ENCODE data around the gene PSMA4. TPM values are rescaled to one million over a fixed set of nuclear protein-coding genes. Genes with fewer than 3 reads are reported as not detected.

Gene PSMA4
- total and polyA plus RNA-seq, 4 donors = 95.3 to 154 (median 120) TPM

GRCh38 chr15:78571382-78571781 lies 31.1 kb downstream of the PSMA4 start:
- no peak overlapping the region for H3K9ac ChIP-seq (ENCODE audit: low read depth in 1 of 2, low read length in 2 of 2)
- WGBS = 89% methylated on average over 4 of the region's 4 CpGs
- no peaks in the 10 kb centered on the region for H3K36me3 ChIP-seq (ENCODE audit: control insufficient read depth in 4 of 4, insufficient read depth in 3 of 4, low read depth in 1 of 4, low read length in 3 of 4)
- peaks cover 0 to 2% (median 0%) of the 10 kb centered on the region in 4 donors for H3K27me3 ChIP-seq (ENCODE audit: control insufficient read depth in 4 of 4, insufficient read depth in 4 of 4, low read length in 3 of 4)
- H3K27ac ChIP-seq (ENCODE audit: low read depth in 1 of 2, low read length in 2 of 2) = no peak overlapping the region
- TF ChIP-seq, protein P1, sequence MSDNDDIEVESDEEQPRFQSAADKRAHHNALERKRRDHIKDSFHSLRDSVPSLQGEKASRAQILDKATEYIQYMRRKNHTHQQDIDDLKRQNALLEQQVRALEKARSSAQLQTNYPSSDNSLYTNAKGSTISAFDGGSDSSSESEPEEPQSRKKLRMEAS (IDR thresholded peaks at IDR 0.05) = no peak
- TF ChIP-seq, protein P2, sequence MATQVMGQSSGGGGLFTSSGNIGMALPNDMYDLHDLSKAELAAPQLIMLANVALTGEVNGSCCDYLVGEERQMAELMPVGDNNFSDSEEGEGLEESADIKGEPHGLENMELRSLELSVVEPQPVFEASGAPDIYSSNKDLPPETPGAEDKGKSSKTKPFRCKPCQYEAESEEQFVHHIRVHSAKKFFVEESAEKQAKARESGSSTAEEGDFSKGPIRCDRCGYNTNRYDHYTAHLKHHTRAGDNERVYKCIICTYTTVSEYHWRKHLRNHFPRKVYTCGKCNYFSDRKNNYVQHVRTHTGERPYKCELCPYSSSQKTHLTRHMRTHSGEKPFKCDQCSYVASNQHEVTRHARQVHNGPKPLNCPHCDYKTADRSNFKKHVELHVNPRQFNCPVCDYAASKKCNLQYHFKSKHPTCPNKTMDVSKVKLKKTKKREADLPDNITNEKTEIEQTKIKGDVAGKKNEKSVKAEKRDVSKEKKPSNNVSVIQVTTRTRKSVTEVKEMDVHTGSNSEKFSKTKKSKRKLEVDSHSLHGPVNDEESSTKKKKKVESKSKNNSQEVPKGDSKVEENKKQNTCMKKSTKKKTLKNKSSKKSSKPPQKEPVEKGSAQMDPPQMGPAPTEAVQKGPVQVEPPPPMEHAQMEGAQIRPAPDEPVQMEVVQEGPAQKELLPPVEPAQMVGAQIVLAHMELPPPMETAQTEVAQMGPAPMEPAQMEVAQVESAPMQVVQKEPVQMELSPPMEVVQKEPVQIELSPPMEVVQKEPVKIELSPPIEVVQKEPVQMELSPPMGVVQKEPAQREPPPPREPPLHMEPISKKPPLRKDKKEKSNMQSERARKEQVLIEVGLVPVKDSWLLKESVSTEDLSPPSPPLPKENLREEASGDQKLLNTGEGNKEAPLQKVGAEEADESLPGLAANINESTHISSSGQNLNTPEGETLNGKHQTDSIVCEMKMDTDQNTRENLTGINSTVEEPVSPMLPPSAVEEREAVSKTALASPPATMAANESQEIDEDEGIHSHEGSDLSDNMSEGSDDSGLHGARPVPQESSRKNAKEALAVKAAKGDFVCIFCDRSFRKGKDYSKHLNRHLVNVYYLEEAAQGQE (IDR thresholded peaks at IDR 0.05) = no peak
- TF ChIP-seq NR2F2 (IDR thresholded peaks at IDR 0.05) = no peak
- no peak for TF ChIP-seq FOXA2 (IDR thresholded peaks at IDR 0.05)
- no peak for TF ChIP-seq EGR1 (IDR thresholded peaks at IDR 0.05; ENCODE audit: low read depth in 2 of 2)
- no peak for TF ChIP-seq HNF4G (IDR thresholded peaks at IDR 0.05)
- TF ChIP-seq ZBTB33 (IDR thresholded peaks at IDR 0.05) = no peak
- TF ChIP-seq GABPA (IDR thresholded peaks at IDR 0.05 in 1 of 2, conservative IDR thresholded peaks at IDR 0.05 in 1 of 2) = no peak
- TF ChIP-seq RAD21 (IDR thresholded peaks at IDR 0.05) = no peak
- TF ChIP-seq ATF3 (IDR thresholded peaks at IDR 0.05) = no peak
- TF ChIP-seq RXRA (IDR thresholded peaks at IDR 0.05) = no peak
- no peak for TF ChIP-seq HNF4A (conservative IDR thresholded peaks at IDR 0.05)
- no peak for TF ChIP-seq TAF1 (conservative IDR thresholded peaks at IDR 0.05)
- TF ChIP-seq YY1 (IDR thresholded peaks at IDR 0.05) = no peak
- no peak for TF ChIP-seq SP1 (IDR thresholded peaks at IDR 0.05)
- no peak for TF ChIP-seq JUND (IDR thresholded peaks at IDR 0.05)
- no peak for TF ChIP-seq FOXA1 (IDR thresholded peaks at IDR 0.05)
- TF ChIP-seq, protein P3, sequence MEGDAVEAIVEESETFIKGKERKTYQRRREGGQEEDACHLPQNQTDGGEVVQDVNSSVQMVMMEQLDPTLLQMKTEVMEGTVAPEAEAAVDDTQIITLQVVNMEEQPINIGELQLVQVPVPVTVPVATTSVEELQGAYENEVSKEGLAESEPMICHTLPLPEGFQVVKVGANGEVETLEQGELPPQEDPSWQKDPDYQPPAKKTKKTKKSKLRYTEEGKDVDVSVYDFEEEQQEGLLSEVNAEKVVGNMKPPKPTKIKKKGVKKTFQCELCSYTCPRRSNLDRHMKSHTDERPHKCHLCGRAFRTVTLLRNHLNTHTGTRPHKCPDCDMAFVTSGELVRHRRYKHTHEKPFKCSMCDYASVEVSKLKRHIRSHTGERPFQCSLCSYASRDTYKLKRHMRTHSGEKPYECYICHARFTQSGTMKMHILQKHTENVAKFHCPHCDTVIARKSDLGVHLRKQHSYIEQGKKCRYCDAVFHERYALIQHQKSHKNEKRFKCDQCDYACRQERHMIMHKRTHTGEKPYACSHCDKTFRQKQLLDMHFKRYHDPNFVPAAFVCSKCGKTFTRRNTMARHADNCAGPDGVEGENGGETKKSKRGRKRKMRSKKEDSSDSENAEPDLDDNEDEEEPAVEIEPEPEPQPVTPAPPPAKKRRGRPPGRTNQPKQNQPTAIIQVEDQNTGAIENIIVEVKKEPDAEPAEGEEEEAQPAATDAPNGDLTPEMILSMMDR (IDR thresholded peaks at IDR 0.05; ENCODE audit: low read depth, low read length, missing input control) = no peak
- DNase-seq (ENCODE audit: low spot score) = no peak
- H3K9me3 ChIP-seq (ENCODE audit: control insufficient read depth in 4 of 4, low read length in 3 of 4) = no peaks in the 10 kb centered on the region
- H3K4me3 ChIP-seq (ENCODE audit: low read depth in 1 of 3, low read length in 3 of 3) = no peak overlapping the region
- H3K4me1 ChIP-seq (ENCODE audit: control insufficient read depth in 4 of 4, insufficient read depth in 4 of 4, low read length in 3 of 4) = peaks cover 0 to under 1% (median 0%) of the 10 kb centered on the region in 4 donors
